CD4-positive, alpha-beta T cell treated with Interleukin-6 for 4 hours (primary cell): ENCODE results near the gene MSL1.

Source experiments
- DNase-seq: peaks from one replicate; pipeline ENCODE4 v3.0.0-alpha.2; 2020; ENCODE audit warnings: mixed read lengths

The MSL1 gene, protein sequence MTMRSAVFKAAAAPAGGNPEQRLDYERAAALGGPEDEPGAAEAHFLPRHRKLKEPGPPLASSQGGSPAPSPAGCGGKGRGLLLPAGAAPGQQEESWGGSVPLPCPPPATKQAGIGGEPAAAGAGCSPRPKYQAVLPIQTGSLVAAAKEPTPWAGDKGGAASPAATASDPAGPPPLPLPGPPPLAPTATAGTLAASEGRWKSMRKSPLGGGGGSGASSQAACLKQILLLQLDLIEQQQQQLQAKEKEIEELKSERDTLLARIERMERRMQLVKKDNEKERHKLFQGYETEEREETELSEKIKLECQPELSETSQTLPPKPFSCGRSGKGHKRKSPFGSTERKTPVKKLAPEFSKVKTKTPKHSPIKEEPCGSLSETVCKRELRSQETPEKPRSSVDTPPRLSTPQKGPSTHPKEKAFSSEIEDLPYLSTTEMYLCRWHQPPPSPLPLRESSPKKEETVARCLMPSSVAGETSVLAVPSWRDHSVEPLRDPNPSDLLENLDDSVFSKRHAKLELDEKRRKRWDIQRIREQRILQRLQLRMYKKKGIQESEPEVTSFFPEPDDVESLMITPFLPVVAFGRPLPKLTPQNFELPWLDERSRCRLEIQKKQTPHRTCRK

DNA sequence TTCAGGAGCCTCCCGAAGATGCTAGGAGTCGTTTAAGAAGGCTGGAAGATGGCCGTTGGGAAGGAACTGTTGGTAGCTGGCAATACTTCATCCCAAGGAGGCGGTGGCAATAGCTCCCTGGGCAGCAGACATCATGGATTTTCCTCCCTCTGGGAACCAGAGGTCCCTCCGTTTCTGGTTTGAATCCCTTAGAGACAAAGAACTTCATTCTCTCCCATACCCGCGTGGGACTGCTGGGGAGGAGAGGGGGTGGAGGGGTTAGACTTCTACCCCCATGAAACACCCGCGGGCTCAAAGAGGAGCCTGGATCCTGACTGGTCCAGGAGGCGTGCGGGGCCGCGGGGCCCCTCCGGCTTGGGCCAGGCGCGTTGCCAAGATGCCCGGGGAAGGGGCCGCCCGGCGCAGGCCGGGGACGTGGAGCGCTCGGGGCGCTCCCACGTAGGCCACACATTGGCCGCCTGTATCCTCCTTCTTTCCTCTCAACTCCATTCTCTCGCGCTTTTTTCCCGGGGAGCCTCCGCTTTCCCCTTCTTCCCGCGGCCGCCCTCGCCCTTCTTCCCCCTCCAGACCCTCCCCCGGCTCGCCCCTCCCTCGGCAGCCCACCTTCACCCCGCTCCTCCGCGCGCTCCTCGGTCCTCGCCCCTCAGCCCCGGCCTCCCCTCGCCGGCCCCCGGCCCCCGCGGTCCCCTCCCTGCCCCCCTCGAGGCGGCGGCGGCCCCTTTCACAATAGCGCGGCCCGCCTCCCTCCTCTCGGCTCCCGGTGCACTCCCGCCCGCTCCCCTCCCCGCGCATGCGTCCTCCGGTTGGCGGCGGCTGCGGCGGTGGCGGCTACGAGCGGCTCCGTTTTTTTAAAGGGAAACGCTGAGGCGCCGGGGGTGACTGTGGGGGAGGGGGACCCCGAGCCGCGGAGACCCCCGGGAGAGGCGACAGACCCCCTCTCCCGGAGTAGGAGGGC lies at the start of gene MSL1:
TSS of gene MSL1 (plus strand) at position 791 of the 955 bp plus-strand sequence. CDS start 642 bp downstream, outside the sequence.
- DNase-seq = peak; percentile 88

DNA sequence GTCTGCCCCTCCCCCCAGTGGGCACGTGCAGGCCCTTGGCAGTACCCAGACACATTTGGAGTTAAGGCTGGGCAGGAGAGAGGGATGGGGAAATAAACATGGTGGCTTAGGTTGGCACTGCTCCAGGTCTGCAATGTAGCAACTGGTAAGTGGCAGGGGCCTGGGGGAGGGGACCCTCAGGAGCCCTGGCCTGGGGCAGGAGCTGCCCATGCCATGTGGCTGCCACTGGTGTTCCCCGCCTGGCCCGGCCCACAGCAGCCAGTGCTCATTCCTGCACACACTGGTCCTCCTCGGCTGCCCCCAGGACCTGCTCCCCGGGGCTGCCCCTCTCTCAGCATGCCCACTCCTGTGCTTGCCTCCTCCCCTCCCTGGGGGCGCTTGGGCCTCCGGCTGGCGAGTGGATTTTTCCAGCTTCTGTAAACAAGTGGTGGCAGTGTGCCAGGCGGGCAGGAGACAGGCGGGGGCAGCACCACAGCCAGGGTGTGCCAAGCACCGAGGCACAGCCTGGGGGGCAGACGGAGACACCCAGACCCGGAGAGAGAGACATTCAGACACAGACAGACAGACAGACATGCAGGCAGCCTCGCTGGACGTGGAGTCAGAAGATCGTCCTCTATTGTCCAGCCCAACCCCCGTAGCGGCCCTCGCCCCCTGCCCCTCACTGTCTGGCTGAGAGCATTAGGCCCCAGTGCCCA lies 49.6 kb upstream of the MSL1 start:
- DNase-seq = no peak

DNA sequence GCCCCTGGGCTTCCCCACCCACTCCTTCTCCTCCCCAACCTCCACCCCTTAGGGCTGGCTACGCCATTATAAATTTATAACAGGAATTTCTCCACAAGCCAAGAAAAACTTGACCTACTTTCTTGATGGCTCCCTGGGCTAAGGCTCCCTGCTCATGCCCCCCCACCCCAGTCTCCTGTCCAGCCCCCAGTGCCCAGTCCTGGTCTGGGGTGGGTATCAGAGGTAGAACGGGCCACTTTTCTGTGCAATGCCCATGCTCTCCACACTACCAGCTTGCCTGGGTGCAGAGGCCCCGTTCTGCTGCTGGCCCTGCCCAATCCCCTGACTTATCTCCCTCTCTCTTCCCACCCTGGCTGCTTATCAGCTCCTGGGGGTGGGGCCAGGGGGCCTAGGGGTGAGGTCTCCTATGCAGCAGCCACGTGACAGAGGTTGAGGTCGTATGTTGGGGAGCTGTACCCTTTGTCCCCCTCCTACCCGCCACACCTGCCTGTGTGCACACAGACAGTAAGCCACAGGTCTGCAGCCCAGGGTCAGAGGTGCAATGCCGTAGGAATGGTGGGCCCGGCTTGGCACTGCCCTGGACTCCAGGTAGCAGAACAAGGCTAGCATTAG lies 48.9 kb upstream of the MSL1 start:
- no peak for DNase-seq

DNA sequence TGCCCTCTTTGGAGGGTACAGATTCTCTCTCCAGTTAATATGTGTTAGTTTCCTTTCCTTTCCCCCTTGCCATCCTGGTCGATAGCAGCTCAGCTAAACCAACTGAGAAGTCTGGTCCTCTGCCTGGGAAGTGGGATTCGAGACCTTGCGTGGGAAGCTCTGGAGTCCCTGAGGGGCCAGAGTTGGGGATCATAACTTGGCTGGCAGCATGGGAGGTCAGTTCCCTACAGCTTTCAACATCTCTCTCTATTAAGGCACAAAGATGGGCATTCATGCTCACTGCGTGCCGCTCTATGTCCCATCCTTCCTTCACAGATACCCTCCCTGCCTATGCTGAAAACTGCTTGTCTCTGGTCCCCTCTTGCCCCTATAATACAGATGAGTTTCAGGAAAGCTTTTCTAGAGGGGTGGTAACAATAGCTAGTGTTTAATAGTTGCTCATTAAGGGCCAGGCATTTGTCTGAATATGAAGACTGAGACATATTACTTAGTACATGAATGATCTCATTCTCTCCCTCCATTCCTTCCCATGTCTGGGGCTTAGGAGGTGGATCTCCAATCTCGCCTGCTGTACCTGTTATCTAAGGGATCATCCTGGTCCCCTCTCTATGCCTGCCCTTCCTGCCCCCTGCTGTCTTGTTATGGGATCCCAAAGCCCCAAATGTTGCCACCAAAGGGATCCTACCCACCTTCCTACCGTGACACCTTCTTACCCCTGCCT lies 48.2 kb upstream of the MSL1 start:
- no peak for DNase-seq

DNA sequence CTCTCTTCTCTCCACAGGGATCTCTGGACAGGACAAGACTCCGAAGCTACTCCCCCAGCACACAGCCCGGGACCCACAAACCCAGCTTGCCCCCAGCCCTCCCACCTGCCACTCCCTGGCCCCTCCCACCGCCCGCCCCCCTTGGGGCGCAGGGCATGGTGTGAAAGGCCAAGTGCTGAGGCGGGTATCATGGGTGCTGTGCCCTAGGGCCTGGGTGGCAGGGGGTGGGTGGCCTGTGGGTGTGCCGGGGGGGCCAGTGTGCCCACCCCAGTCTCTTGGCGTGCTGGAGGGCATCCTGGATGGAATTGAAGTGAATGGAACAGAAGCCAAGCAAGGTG lies 47.6 kb upstream of the MSL1 start:
- DNase-seq = no peak

DNA sequence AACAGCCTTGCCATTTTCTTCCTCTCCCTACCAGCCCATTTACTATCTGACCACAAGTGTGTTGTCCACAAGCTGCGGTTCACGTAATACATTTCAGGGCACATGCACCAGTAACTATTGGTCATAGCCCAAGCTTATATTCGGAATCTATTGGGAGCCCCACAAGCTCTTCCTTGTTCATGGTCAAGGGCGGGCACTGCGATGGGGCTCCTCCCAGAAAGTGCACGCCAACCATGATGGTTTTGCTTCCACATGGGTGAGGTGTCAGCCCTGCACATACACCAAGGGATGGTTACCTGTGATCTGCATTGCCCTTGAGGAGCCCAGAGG lies 46.9 kb upstream of the MSL1 start:
- no peak for DNase-seq

DNA sequence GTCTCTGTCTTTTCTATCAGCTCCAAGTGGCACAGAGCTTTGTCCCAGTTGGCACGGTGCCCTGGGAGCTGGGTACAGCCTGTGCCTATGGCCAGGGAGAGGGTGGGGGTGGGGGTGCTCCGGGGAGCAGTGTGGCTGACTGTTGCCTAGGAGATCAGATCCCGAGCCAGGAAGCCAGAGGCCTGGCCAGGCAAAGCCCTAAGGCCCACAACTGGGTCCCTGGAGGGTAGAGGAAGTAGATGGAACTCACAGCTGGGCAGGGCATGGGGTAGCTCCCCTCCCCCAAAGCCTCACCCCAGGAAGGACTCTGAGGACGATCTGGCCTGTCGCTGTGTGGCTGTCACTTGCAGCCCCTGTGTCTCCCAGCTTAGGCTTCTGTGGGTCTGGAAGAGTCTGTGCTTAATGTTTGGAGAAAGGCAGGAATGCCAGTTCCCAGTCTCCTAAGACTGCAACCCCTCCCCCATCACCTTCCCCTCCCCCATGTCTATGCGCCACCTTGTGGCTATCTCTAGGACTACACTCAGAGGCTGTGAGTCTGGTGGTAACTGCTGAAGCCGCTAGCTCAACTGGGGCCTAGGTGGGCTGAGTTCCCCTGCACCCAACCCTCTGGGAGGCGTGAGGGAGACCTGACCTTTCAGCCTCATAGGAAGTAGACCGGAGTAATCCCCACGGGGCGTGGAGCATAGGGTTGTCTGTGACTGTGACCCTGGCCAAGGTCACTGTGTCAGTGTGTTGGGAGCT lies 46.4 kb upstream of the MSL1 start:
- DNase-seq = peak; percentile 75

DNA sequence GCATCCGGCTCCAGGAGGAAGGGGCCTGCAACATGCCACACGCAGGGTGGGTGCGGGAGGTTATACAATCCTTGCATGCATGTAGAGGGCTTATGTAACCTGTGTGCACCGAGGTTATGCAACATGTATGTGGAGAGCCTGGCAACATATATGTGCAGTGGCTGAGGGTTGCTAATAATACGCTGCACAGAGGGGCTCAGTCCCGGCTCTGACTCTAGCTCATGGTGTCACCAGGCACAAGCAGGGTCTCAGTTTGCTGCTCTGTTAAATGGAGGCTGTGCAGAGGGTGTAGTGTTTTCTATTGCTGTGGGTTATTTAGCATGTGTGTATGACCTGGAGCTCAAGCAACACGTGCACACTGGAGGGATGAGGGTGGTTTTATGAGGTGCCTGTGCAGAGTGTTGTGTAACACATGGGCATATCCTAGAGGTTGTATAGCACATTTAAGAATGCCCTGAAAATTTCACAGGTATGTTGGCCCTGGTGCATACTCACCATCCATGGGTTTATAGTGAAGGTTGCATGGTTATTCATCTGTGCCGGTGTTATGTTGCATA lies 45.8 kb upstream of the MSL1 start:
- no peak for DNase-seq

DNA sequence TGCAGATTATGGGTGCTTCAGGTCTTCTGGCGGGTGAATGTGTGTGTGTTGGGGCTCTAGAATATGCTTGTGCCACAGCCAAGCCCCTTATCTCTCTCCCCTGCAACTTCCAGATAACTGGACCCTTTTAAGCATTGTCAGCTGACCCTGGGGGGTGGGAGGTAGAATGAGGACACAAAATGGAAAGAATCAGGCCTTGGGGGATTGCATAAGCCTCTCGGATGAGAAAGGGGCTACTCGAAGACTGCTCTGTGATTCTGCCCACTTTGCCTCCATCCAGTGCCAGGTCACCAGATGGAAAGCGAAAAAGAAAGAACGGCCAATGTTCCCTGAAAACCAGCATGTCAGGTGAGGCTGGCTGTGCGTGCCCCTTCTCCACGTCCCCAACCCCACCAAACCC lies 45.2 kb upstream of the MSL1 start:
- DNase-seq = no peak

DNA sequence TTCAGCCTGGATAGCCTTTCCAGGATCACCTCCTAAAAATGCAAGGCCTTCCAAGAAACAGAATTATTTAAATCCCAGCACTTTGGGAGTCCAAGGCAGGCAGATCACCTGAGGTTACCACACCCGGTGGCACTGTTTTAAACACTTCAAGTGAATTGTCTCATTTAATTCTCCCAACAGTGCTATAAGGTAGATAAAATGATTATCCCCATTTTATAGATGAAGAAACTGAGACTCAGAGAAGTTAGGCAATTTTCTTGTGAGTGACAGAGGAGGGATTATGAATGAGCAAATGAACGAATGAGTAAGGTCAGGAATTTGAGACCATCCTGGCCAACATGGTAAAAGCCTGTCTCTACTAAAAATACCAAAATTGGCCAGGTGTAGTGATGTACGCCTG lies 42.2 kb upstream of the MSL1 start:
- DNase-seq = no peak

DNA sequence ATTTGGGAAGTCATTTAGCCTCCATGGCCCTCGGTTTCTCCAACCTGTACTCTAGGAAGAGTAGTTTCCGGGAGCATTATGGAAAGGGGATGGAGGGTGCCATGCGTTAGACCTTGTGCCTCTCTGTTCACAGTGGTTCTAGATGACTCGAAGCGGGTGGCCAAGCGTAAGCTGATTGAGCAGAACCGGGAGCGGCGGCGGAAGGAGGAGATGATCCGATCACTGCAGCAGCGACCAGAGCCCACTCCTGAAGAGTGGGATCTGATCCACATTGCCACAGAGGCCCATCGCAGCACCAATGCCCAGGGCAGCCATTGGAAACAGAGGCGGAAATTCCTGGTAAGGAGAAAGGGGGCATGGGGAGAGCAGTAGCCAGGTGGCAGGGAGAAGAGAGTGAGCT lies 37.3 kb upstream of the MSL1 start:
- DNase-seq = no peak

DNA sequence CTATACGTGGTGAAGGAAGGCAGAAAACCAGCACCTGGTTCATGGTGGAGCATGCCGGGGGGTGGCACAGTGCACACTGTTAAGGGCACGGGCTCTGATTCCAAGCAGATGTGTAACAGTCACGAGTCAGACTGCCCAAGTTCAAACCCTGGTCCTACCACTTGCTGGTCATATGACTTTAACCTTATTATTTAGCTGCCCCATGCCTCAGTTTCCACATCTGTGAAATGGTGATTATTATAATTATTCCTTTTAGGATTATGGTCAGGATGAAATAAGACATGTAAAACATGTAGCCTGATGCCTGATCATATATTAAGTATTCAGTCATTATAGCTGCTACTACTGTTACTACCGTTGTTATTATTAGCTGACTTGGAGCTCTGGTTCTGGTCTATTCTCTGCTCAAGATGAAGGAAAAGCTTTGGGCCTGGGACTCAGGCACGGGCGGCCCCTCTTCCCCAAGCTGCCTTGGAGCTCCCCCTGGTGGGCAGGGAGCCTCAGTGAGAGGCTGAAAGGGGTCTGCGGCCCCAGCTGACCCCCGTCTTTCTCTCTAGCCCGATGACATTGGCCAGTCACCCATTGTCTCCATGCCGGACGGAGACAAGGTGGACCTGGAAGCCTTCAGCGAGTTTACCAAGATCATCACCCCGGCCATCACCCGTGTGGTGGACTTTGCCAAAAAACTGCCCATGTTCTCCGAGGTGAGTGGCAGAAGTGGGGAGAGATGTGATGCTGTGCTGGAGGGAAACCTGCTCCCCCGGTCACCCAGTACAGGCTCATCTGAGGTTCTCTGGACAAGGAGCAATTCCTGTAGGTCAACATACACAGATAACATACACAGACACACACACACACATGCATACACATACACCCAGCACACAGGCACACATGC lies 35.4 kb upstream of the MSL1 start:
- peak; percentile 78 for DNase-seq

DNA sequence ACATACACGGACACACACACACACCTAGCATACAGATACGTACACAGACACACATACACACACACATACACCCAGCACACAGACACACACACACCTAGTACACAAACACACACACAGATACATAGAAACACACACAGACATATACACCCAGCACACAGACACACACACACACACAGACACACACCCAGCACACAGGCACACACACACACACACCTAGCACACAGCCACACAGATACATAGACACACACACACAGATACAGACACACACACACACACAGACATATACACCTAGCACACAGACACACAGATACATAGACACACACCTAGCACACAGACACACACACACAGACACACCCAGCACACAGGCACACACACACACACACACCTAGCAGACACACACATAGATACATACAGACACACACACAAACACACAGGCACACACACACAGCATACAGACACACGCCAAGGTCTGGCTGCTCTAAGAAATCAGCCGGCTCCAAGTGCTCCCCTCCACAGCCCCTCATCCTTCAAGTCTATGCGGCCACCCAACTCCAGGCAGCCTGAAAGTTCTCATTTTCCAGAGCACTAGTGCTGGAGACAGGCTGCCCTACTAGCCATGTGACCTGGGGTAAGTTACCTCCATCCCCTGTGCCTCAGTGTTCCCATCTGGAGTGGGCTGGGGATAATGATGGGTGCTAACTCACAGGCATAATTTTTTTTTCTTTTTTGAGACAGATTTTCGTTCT lies 34.5 kb upstream of the MSL1 start:
- no peak for DNase-seq

DNA sequence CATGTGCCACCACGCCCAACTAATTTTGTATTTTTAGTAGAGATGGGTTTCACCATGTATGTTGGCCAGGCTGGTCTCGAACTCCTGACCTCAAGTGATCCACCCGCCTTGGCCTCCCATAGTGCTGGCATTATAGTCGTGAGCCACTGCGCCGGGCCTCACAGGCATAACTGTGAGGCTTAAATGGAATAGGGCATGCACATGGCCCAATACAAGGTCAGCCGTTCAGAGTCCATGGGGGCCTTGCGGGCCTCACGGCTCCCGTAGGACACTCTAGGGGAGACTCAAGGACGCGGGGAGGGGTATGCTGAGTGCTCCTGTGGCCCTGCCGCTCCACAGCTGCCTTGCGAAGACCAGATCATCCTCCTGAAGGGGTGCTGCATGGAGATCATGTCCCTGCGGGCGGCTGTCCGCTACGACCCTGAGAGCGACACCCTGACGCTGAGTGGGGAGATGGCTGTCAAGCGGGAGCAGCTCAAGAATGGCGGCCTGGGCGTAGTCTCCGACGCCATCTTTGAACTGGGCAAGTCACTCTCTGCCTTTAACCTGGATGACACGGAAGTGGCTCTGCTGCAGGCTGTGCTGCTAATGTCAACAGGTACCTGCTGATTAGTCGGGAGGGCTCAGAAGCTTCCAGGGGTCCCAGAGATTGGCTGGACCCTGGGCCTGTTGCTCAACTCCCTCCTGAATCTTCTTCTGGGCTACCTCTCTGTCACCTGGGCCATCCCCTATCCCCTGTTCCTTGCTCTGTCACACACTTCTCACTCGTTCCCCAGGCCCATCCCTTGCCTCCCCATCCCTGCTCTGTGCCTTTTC lies 33.7 kb upstream of the MSL1 start:
- no peak for DNase-seq

DNA sequence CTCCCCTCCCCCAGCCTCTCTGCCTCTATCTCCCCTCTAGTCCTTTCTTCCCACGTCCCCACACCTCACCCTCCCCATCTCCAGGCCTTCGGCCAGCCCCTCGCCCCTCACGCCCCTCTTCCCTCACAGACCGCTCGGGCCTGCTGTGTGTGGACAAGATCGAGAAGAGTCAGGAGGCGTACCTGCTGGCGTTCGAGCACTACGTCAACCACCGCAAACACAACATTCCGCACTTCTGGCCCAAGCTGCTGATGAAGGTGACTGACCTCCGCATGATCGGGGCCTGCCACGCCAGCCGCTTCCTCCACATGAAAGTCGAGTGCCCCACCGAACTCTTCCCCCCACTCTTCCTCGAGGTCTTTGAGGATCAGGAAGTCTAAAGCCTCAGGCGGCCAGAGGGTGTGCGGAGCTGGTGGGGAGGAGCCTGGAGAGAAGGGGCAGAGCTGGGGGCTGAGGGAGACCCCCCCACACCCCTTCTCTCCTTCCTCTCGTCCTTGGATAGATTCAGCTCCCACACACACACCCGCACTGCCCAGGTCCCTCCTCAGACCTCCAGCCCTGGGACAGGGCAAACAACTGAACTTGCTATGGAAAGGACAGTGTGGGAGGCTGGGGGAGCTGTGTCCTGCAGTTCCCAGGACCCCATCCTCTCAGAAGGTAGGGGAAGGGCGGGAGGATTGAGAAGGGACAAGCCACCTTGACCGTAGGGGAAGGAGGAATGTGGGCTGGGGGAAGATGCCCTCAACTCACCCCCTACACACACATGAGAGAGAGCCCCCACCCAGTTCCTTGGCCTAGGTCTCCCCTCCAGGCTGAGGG lies 32.5 kb upstream of the MSL1 start:
- no peak for DNase-seq

DNA sequence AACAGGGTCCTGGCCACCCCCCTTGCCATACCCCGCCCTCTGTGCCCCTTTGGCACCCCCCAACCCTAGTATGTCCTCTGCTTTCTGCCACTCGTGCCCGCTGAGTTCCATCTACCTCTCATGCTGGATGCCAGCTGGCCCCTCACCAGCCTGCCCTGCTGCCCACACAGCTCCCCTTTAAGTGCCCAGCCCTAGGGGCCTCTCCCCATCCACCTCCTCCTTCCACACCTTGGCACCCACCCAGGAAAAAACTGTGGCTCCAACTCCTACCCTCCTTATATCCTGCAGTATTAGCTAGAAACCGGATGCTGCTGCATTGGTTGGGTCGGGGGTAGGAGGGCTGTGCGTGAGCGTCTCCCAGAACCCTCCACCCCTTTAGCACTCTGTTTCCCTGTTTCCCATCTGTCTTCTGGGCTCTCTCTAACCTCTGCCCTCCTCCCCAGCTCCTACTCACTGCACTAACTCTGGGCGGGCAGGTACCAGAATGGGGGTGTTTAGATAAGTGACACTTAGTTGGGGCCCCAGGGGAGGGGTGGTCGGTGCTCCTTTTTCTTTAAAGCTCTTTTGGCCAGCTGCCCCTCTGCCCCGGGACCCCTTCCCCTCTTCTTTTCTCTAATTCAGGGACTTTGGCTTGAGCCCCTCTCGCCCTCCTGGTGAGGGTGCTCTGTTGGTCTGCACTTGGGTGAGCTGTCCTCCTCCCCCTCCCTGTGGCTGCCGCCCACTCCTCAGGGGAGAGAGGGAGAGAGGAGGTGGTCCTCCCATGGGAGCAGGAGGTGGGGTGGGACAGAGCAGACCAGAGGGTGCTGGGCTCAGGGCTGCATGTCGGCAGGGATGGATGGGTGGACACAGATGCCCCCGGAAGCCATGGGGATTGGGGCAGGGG lies 31.3 kb upstream of the MSL1 start:
- no peak for DNase-seq
